Liver (tissue), 9 donors: ENCODE results near the gene TMCO4. TPM values are rescaled to one million over a fixed set of nuclear protein-coding genes. Genes with fewer than 3 reads are reported as not detected.

Experiments
- DNase-seq: peaks from one replicate; pipeline ENCODE4 v3.0.0-alpha.2; 2017; ENCODE audit warnings: low spot score
- H3K27ac ChIP-seq, 2 donors: one replicate each; pipeline ENCODE4 v1.7.0; 2013; ENCODE audit warnings: inconsistent platforms in 2 of 2, low read length in 2 of 2, control low read depth in 1 of 2, low read depth in 1 of 2, mild to moderate bottlenecking in 1 of 2
- H3K27me3 ChIP-seq, 4 donors: one replicate each; pipeline versions ENCODE4 v1.6.1 to v1.7.0; 2013; ENCODE audit warnings: low read length in 3 of 4, inconsistent platforms in 1 of 4, mild to moderate bottlenecking in 1 of 4, moderate library complexity in 1 of 4; ENCODE audit not compliant: control insufficient read depth in 4 of 4, insufficient read depth in 4 of 4
- H3K36me3 ChIP-seq, 4 donors: one replicate each; pipeline versions ENCODE4 v1.6.1 to v1.7.0; 2013; ENCODE audit warnings: low read length in 3 of 4, mild to moderate bottlenecking in 3 of 4, low read depth in 1 of 4, moderate library complexity in 1 of 4; ENCODE audit not compliant: control insufficient read depth in 4 of 4, insufficient read depth in 3 of 4
- H3K4me1 ChIP-seq, 4 donors: one replicate each; pipeline versions ENCODE4 v1.6.1 to v1.7.0; 2013; ENCODE audit warnings: low read length in 3 of 4, mild to moderate bottlenecking in 3 of 4, moderate library complexity in 1 of 4; ENCODE audit not compliant: control insufficient read depth in 4 of 4, insufficient read depth in 4 of 4
- H3K4me3 ChIP-seq, 3 donors: one replicate each; pipeline versions ENCODE4 v1.6.1 to v1.7.0; 2013; ENCODE audit warnings: low read length in 3 of 3, control low read depth in 1 of 3, low read depth in 1 of 3, mild to moderate bottlenecking in 1 of 3
- H3K9ac ChIP-seq, 2 donors: one replicate each; pipeline ENCODE4 v1.7.0; 2013; ENCODE audit warnings: low read length in 2 of 2, mild to moderate bottlenecking in 2 of 2, moderate library complexity in 2 of 2, control low read depth in 1 of 2, low read depth in 1 of 2
- H3K9me3 ChIP-seq, 4 donors: one replicate each; pipeline versions ENCODE4 v1.6.1 to v1.7.0; 2013; ENCODE audit warnings: low read length in 3 of 4; ENCODE audit not compliant: control insufficient read depth in 4 of 4
- EGR1 ChIP-seq, 2 donors: IDR thresholded peaks; 2 replicates each; pipeline ENCODE4 v1.6.1; 2016 to 2018; ENCODE audit warnings: antibody characterized with exemption in 2 of 2, low read depth in 2 of 2
- FOXA1 ChIP-seq: IDR thresholded peaks from 2 replicates; pipeline ENCODE4 v1.6.1; 2016; ENCODE audit warnings: antibody characterized with exemption
- FOXA2 ChIP-seq: IDR thresholded peaks from 2 replicates; pipeline ENCODE4 v1.6.1; 2016; ENCODE audit warnings: antibody characterized with exemption
- GABPA ChIP-seq, 2 donors: IDR thresholded peaks in 1 of 2; conservative IDR thresholded peaks in 1 of 2; 2 replicates each; pipeline ENCODE4 v1.6.1; 2016; ENCODE audit warnings: antibody characterized with exemption in 2 of 2, mild to moderate bottlenecking in 1 of 2, moderate library complexity in 1 of 2
- HNF4A ChIP-seq, 2 donors: conservative IDR thresholded peaks; 2 replicates each; pipeline ENCODE4 v1.6.1; 2016; ENCODE audit warnings: antibody characterized with exemption in 2 of 2, mild to moderate bottlenecking in 2 of 2
- HNF4G ChIP-seq: IDR thresholded peaks from 2 replicates; pipeline ENCODE4 v1.6.1; 2016; ENCODE audit warnings: antibody characterized with exemption
- JUND ChIP-seq, 2 donors: IDR thresholded peaks; 2 replicates each; pipeline ENCODE4 v1.6.1; 2016; ENCODE audit warnings: antibody characterized with exemption in 2 of 2
- NR2F2 ChIP-seq: IDR thresholded peaks from 2 replicates; pipeline ENCODE4 v1.6.1; 2016; ENCODE audit warnings: antibody characterized with exemption
- RAD21 ChIP-seq, 2 donors: IDR thresholded peaks; 2 replicates each; pipeline ENCODE4 v1.6.1; 2016; ENCODE audit warnings: antibody characterized with exemption in 2 of 2, mild to moderate bottlenecking in 2 of 2
- RXRA ChIP-seq, 2 donors: IDR thresholded peaks; 2 replicates each; pipeline ENCODE4 v1.6.1; 2017 to 2018; ENCODE audit warnings: antibody characterized with exemption in 2 of 2, mild to moderate bottlenecking in 1 of 2
- SP1 ChIP-seq: IDR thresholded peaks from 2 replicates; pipeline ENCODE4 v1.6.1; 2018; ENCODE audit warnings: antibody characterized with exemption, mild to moderate bottlenecking
- TAF1 ChIP-seq: conservative IDR thresholded peaks from 2 replicates; pipeline ENCODE4 v1.6.1; 2016; ENCODE audit warnings: antibody characterized with exemption, mild to moderate bottlenecking
- YY1 ChIP-seq: IDR thresholded peaks from 2 replicates; pipeline ENCODE4 v1.6.1; 2016; ENCODE audit warnings: antibody characterized with exemption, mild to moderate bottlenecking
- WGBS: extraction: QIAGEN DNeasy Blood & Tissue Kit; methylation state at CpG from one replicate; pipeline ENCODE4 v1.1.7; 2013; 5-methylcytosine and 5-hydroxymethylcytosine counted together
- polyA plus RNA-seq, 2 donors: library from polyadenylated mRNA; stranded (reverse) in 1 of 2; unstranded in 1 of 2; fragments of 200-250 nt in 1 of 2; fragments of >200 nt in 1 of 2; fragmentation: Nextera tagmentation in 1 of 2; extraction: Ambion mirVana in 1 of 2; gene quantifications; one replicate each; pipeline versions ENCODE4 v1.2.1 to v1.2.3, GENCODE V29; 2013 to 2015
- total RNA-seq, 2 donors: library from RNA; depleted of rRNA; stranded (reverse); fragments of >200 nt; gene quantifications; one replicate each; pipeline ENCODE4 v1.2.3, GENCODE V29; 2014
- TF ChIP-seq, protein P1 (sequence below): IDR thresholded peaks from 2 replicates; pipeline ENCODE4 v1.6.1; 2016; ENCODE audit warnings: antibody characterized with exemption
- TF ChIP-seq, protein P2 (sequence below): IDR thresholded peaks from 2 replicates; pipeline ENCODE4 v1.6.1; 2016; ENCODE audit warnings: antibody characterized with exemption
- TF ChIP-seq, protein P3 (sequence below): IDR thresholded peaks from 2 replicates; pipeline ENCODE4 v1.6.1; 2016; ENCODE audit warnings: antibody characterized with exemption, mild to moderate bottlenecking
- TF ChIP-seq, protein P4 (sequence below): IDR thresholded peaks from 2 replicates; pipeline ENCODE4 v1.6.1; 2016; ENCODE audit warnings: antibody characterized with exemption
- TF ChIP-seq, protein P5 (sequence below): fragments of 150-350 bp; IDR thresholded peaks from 2 replicates; pipeline ENCODE4 v1.5.1; 2017; ENCODE audit warnings: improper control_type of control experiment, low read depth, low read length; ENCODE audit not compliant: missing input control
- donor health status: healthy.
- donor health status: healthy.
- donor health status: healthy.
- donor health status: healthy.
- donor health status: healthy.

Gene TMCO4
- total and polyA plus RNA-seq, 4 donors, result 4.0 to 9.5 (median 6.0) TPM

- peaks cover 0 to 12% (median 1%) of the 10 kb centered on the region in 4 donors for H3K36me3 ChIP-seq
- no peak for TF ChIP-seq FOXA2
- no peak for TF ChIP-seq FOXA1
- DNase-seq, result no peak
- WGBS, result 84% methylated on average over 7 of the region's 7 CpGs
- no peaks in the 10 kb centered on the region for H3K27me3 ChIP-seq
- no peak overlapping the region for H3K27ac ChIP-seq
- no peaks in the 10 kb centered on the region for H3K4me1 ChIP-seq
- H3K9ac ChIP-seq, result no peak overlapping the region
- no peak overlapping the region for H3K4me3 ChIP-seq
- no peaks in the 10 kb centered on the region for H3K9me3 ChIP-seq
Measured at GRCh38 chr1:19682901-19683300, 116.8 kb downstream of the TMCO4 start.

DNA sequence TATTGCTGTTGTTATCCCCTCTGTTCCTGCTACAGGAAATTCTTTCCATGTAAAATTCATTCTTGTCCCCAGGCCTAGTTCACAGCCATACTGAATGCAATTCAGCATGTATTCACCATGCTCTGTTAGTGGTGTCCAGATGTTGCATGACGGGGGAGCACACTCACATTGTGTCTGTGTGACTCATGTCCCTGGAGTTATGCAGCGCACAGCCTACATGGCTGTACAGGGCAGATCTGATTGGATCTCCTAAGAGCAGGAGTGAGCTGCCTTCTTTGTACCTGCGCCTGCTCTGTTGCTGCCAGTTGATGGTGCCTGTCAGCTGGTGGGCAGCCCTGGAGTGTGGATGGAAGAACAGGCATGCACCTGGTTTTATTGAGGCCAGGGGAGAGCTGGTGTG is 117.5 kb downstream of the TMCO4 start:
- WGBS, result 96% methylated on average over 3 of the region's 3 CpGs
- no peaks in the 10 kb centered on the region for H3K9me3 ChIP-seq
- peaks cover 0 to 6% (median under 1%) of the 10 kb centered on the region in 4 donors for H3K36me3 ChIP-seq
- TF ChIP-seq SP1, result no peak
- no peak overlapping the region for H3K9ac ChIP-seq
- H3K4me3 ChIP-seq, result no peak overlapping the region
- no peaks in the 10 kb centered on the region for H3K27me3 ChIP-seq
- H3K4me1 ChIP-seq, result no peaks in the 10 kb centered on the region
- no peak overlapping the region for H3K27ac ChIP-seq
- DNase-seq, result no peak

- no peak overlapping the region for H3K27ac ChIP-seq
- 93% methylated on average over 7 of the region's 7 CpGs for WGBS
- no peak for TF ChIP-seq EGR1 (IDR thresholded peaks at IDR 0.05; ENCODE audit: low read depth in 2 of 2)
- no peak for TF ChIP-seq GABPA (IDR thresholded peaks at IDR 0.05 in 1 of 2, conservative IDR thresholded peaks at IDR 0.05 in 1 of 2)
- no peak for TF ChIP-seq FOXA2
- TF ChIP-seq SP1, result no peak
- no peak for TF ChIP-seq TAF1
- TF ChIP-seq HNF4A (conservative IDR thresholded peaks at IDR 0.05), result no peak
- TF ChIP-seq RAD21 (IDR thresholded peaks at IDR 0.05), result no peak
- TF ChIP-seq, protein P1, sequence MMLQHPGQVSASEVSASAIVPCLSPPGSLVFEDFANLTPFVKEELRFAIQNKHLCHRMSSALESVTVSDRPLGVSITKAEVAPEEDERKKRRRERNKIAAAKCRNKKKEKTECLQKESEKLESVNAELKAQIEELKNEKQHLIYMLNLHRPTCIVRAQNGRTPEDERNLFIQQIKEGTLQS, result no peak
- TF ChIP-seq, protein P2, sequence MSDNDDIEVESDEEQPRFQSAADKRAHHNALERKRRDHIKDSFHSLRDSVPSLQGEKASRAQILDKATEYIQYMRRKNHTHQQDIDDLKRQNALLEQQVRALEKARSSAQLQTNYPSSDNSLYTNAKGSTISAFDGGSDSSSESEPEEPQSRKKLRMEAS, result no peak
- TF ChIP-seq, protein P3, sequence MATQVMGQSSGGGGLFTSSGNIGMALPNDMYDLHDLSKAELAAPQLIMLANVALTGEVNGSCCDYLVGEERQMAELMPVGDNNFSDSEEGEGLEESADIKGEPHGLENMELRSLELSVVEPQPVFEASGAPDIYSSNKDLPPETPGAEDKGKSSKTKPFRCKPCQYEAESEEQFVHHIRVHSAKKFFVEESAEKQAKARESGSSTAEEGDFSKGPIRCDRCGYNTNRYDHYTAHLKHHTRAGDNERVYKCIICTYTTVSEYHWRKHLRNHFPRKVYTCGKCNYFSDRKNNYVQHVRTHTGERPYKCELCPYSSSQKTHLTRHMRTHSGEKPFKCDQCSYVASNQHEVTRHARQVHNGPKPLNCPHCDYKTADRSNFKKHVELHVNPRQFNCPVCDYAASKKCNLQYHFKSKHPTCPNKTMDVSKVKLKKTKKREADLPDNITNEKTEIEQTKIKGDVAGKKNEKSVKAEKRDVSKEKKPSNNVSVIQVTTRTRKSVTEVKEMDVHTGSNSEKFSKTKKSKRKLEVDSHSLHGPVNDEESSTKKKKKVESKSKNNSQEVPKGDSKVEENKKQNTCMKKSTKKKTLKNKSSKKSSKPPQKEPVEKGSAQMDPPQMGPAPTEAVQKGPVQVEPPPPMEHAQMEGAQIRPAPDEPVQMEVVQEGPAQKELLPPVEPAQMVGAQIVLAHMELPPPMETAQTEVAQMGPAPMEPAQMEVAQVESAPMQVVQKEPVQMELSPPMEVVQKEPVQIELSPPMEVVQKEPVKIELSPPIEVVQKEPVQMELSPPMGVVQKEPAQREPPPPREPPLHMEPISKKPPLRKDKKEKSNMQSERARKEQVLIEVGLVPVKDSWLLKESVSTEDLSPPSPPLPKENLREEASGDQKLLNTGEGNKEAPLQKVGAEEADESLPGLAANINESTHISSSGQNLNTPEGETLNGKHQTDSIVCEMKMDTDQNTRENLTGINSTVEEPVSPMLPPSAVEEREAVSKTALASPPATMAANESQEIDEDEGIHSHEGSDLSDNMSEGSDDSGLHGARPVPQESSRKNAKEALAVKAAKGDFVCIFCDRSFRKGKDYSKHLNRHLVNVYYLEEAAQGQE, result no peak
- TF ChIP-seq, protein P4, sequence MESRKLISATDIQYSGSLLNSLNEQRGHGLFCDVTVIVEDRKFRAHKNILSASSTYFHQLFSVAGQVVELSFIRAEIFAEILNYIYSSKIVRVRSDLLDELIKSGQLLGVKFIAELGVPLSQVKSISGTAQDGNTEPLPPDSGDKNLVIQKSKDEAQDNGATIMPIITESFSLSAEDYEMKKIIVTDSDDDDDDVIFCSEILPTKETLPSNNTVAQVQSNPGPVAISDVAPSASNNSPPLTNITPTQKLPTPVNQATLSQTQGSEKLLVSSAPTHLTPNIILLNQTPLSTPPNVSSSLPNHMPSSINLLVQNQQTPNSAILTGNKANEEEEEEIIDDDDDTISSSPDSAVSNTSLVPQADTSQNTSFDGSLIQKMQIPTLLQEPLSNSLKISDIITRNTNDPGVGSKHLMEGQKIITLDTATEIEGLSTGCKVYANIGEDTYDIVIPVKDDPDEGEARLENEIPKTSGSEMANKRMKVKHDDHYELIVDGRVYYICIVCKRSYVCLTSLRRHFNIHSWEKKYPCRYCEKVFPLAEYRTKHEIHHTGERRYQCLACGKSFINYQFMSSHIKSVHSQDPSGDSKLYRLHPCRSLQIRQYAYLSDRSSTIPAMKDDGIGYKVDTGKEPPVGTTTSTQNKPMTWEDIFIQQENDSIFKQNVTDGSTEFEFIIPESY, result no peak
- no peak for TF ChIP-seq JUND (IDR thresholded peaks at IDR 0.05)
- TF ChIP-seq RXRA (IDR thresholded peaks at IDR 0.05), result no peak
- no peak for TF ChIP-seq YY1
- no peak for TF ChIP-seq HNF4G
- no peak for TF ChIP-seq NR2F2
- TF ChIP-seq, protein P5, sequence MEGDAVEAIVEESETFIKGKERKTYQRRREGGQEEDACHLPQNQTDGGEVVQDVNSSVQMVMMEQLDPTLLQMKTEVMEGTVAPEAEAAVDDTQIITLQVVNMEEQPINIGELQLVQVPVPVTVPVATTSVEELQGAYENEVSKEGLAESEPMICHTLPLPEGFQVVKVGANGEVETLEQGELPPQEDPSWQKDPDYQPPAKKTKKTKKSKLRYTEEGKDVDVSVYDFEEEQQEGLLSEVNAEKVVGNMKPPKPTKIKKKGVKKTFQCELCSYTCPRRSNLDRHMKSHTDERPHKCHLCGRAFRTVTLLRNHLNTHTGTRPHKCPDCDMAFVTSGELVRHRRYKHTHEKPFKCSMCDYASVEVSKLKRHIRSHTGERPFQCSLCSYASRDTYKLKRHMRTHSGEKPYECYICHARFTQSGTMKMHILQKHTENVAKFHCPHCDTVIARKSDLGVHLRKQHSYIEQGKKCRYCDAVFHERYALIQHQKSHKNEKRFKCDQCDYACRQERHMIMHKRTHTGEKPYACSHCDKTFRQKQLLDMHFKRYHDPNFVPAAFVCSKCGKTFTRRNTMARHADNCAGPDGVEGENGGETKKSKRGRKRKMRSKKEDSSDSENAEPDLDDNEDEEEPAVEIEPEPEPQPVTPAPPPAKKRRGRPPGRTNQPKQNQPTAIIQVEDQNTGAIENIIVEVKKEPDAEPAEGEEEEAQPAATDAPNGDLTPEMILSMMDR, result no peak
- no peak for TF ChIP-seq FOXA1
- DNase-seq, result no peak
- H3K27me3 ChIP-seq, result no peaks in the 10 kb centered on the region
- H3K9ac ChIP-seq, result no peak overlapping the region
- H3K4me1 ChIP-seq, result no peaks in the 10 kb centered on the region
- H3K4me3 ChIP-seq, result no peak overlapping the region
- peaks cover 0 to 4% (median under 1%) of the 10 kb centered on the region in 4 donors for H3K36me3 ChIP-seq
- H3K9me3 ChIP-seq, result no peaks in the 10 kb centered on the region
Measured at GRCh38 chr1:19680644-19681043, 119.1 kb downstream of the TMCO4 start.
